IPS-NIHi7 (cell line): ENCODE data around the gene LRBA.
"Not testable (repeated sequence)": the region's sequence is repeated elsewhere in the genome, so short reads cannot be mapped to it uniquely, and the experiment has no call there.

Experiments used
- DNase-seq: peaks from one replicate; pipeline ENCODE4 v3.0.0; 2012; ENCODE audit warnings: mixed read lengths; ENCODE audit errors: extremely low spot score

The LRBA gene

DNA sequence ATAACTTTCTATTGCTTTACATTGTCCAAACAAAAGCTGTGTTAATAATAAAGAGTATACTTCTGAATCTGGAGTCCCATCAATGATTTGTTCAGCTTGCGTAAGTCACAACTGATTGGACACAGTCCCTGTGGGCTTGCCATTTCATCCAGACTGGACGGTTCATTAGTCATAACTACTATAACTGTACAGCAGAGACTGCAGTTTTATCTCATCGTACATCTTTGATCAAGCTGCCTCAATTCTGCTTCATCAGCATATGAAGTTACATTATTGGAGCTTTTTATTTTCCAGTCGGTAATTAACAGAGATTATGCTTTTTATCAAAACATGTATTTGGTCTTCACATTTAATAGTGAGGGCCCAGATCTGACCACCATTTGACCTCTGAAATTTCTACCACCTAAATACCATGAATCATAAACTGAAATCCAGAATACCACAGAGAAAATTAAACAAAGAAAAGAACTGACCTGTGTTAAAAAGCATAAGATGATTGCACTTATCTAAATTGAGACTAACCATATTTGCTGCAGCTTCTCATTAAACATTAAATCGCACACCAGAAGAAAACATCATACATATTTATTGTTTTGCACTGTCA, 445.6 kb downstream of the LRBA start:
- DNase-seq = no peak

DNA sequence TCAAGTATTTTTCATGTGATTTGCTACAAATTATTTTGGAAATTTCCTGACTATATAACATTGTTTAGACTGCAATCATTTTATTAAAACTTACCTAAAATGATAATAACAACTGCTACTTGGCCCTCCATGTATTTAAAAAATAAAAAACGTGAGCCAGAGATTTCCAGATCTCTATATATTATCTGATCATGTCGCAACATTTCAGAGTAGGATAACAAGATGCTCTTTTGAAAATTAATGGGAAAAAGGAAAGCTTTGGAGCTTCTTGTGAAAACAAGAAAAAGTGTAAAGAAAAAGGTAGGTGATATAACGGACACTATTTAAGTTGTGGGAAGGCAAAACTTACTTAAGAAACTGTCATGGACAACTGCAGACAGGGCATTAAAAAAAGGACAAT, 448.0 kb downstream of the LRBA start:
- DNase-seq = no peak

DNA sequence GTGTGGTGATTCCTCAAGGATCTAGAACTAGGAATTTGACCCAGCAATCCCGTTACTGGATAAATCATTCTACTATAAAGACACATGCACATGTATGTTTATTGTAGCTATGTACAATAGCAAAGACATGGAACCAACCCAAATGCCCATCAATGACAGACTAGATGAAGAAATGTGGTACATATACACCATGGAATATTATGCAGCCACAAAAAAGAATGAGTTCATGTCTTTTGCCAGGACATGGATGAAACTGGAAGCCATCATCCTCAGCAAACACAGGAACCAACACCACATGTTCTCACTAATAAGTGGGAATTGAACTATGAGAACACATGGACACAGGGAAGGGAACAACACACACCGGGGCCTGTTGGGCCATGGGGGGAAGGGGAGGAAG, 450.1 kb downstream of the LRBA start:
- not testable (repeated sequence) for DNase-seq

DNA sequence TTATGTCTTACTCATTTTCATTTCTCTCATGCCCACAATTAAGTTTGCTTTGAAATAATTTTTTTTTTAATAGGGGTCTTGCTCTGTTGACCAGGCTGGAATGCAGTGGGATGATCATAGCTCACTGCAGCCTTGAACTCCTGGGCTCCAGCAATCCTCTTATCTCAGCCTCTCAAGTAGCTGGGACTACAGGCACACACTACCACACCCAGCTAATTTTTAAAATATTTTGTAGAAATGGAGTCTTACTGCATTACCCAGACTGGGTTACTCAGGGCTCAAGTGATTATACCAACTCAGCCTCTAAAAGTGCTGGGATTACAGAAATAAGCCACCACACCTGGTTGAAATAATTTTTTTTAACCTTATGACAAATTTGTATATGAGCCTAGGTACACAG, 452.3 kb downstream of the LRBA start:
- no peak for DNase-seq

DNA sequence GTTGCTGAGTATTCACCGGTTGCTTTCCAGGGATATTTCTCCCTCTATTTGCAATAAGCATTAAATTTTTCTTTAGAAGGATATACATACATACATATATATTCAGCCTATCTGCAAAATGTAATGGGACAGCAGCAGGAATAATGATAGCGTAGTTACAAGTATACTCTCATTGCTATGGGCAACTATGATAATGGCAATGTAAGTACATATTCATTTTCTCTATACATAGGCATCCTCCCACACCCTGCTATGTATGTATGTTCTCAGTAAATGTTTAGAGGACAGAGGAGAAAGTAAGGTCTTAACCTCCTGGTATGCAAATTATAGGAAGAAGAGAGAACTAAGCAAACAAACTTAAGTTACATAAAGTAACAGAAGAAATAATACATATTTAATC, 452.8 kb downstream of the LRBA start:
- no peak for DNase-seq

DNA sequence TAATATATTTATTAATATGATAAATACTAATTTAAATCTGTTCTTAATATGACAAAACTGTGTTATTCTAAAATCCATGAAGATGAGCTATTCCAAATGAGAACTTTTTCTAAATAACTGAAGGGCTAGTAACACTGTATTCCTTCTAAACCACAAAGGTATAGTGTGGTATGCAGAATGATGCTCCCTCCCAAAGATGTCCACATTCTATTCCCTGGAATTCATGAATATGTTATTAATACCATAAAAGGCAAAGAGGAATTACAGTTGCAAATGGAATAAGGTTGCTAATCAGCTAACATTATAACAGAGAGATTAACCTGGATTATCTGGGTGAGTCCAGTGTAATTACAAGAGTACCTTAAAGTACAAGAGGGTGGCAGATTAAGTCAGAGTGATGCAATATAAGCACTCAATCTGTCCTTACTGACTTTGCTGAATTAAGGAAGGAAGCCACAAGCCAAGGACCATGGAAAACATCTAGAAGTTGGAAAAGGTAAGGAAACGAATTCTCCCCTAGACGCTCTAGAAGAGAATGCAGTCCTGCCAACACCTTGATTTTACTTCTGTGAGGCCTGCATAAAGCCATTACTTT, 453.8 kb downstream of the LRBA start:
- DNase-seq = no peak

DNA sequence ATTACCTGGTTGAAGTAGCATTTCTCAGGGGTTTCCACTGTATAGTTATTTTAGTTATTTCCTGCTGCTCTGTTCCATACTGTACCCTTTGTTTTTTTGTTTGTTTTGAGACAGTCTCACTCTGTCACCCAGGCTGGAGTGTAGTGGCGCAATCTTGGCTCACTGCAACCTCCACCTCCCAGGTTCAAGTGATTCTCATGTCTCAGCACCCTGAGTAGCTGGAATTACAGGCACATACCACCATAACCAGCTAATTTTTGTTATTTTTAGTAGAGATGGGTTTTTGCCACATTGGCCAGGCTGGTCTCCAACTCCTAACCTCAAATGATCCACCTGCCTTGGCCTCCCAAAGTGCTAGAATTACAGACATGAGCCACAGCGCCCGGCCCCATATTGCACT, 457.3 kb downstream of the LRBA start:
- DNase-seq = not testable (repeated sequence)

DNA sequence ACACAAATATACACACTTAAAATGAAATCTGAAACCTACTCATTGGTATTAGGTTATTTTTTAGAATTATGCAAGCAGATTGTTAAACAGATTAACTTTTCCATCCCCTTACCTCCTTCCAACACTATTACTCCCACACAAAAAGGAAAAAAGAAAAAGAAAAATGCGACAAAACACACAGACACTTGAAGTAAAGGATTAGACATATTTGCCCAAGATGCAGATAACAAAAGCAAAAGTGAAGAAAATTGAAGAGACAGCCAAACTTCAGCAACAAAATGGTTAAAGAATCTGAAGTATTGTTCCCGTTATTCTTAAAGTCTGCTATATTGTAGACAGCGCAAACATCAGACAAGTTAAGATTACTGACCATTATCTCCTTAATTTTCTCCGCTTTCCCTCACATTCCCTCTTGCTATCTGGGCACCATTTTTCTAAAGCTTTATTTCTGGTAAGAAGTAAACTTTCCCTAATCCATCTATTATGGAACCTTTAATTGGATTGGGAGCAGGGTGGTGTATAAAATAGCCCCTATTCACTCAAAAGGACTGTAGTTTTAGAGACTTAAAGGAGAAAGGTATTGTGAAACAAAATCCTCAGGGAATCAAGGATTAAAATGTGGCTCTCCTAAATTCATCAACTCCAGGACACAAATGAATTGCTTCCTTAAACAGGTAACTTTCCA, 467.8 kb downstream of the LRBA start:
- no peak for DNase-seq

DNA sequence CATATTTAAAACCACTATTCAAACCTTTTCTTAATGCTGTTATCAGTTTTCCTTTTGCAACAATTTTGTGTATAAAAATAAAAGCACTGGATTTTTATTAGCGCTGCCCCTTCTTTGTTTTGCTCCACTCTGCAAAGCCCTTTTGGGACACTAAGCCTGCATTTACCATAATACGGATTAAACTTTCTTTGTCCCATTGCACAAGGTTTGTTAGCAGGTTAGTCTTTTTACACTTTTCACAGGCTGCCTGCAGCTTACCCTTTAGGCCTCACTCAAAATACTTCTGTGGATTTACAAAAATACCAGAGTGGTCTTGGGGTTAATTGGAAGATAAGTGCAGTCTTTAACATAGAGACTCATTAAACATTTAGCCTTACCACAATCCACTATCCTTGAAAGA, 468.8 kb downstream of the LRBA start:
- no peak for DNase-seq

DNA sequence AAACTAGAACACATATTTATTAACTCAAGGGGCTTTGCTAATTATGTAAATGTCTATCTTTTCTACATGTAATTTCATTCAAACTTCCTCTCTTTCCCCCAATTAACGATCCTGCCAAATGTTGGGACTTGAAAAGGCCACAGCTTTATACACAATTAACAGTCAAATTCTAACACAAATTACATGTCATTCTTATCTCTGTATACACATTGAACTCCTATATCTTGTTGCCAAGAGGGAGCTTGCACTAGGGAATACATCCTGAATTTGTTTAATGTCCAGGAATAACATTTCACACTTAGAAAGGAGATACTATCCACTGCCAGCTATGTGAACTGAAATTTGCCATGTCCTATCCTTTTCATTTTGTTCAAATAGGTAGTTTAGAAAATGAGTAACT, 472.0 kb downstream of the LRBA start:
- DNase-seq = no peak

DNA sequence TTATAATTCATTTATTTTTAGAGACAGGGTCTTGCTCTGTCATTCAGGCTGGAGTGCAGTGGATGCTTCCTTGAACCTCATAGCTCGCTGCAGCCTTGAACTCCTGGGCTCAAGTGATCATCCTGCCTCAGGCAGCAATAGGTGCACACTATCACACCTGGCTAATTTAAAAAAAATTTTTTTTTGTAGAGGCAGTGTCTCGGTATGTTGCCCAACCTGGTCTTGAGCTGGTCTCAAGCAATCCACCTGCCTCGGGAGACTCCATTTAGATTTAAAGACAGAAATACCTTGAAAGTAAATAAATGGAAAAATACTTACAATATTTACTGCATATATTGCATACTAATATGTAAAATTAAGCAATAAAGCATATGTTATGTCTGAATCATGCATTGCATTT, 473.4 kb downstream of the LRBA start:
- no peak for DNase-seq

DNA sequence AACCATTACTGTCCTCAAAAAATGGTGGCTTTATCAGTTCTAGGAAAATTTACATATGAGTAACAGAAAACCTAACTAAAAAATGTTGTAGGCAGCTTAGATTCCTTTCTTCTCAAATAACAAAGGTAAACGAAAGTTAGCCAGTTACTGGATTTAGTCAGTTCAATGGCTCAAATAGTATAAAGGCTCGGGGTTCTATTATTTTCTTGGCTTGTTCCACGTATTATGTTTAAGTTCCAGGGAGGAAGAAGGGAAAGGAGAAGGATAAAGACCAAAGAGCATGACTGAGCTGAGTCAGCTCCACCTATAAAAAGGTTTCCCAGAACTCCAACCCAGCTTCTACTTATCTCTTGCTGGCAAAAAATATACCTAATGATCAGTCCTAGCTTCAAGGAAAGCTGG, 474.1 kb downstream of the LRBA start:
- no peak for DNase-seq

DNA sequence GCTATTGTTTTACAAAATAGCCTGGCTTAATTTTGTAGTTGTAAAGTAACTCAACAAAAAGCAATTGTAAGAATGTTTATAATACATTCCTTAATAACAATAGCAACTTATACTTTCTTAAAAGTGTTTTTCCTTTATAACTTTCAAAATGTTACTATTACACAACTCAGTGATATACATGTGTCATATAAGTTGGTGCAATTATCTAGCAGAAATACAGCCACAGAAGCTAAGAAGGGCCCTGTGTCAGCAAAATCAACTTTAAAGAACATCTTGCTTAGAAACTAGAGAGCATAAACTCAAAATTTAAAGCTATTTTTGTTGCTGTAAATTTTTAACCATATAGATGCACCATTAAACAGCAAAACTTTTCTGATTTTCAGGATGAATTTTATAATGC, 474.5 kb downstream of the LRBA start:
- DNase-seq = no peak

DNA sequence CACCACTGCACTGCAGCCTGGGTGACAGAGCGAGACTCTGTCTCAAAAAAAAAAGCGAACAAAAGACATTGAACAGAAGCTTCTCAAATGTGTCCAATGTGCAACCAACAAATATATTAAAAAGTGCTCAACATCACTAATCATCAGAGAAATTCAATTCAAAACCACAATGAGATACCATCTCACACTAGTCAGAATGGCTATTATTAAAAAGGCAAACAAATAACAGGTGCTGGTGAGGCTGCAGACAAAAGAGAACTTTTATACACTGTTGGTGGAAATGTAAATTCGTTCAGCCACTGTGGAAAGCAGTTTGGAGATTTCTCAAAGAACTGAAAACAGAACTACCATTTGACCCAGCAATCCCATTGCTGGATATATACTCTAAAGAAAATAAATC, 477.2 kb downstream of the LRBA start:
- not testable (repeated sequence) for DNase-seq

DNA sequence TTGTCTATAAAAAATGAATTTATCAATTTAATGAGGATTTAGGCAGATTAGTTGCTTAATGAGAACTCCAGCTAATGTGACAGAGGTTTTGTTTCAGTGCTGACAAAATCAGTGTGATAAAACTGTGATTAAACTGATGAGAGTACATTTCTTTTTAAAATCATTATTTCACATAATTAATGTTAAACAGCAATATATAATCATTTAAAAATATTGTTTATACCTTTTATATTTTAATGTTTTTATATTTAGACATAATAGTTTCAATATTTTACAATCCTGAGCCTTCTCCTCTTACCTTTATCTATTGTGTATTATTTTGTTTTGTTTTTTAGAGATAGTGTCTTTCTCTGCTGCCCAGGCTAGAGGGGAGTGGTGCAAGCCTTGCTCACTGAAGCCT, 480.3 kb downstream of the LRBA start:
- DNase-seq = no peak

DNA sequence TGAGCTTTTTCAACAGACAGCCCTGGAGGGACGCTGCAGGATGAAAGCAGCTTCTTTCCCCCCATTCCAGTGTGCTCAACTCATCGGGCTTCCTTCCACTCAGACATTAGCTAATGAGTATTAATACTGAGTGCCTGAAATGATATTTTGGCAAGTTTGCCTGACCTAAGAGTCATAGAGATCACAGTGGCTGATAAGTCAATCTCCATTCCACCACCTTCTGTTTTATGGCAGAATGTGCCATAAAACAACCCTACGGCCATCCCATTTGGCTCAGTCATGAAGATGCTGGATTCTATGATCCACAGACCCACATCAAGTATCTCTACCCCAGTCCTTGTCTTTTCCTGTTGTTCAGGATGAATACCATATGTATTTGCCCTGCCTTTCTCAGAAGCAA, 481.4 kb downstream of the LRBA start:
- DNase-seq = no peak

DNA sequence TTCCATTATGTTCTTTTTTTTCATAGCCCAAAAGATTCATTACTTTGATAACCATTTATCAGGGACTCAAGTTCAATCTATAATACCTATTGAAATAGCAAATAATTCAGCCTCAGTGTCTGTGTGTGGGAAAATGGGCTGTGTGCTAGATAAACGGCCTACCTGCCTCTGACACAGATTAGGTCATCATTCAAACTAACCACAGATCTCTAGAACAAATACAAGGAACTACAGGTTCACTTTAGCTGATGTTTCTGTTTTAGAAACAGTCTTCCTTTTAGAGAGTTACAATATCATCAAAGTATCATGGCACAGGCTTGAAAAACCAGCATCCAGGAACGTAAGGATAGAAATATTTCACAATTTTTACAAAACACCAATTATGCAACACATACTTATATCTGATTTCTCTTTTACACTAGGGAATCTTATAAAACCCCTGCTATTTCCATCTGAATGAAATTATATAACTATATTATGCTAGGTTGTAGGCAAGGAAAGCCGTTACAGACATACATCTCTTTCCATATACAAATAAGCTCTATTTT, 489.7 kb downstream of the LRBA start:
- DNase-seq = no peak

DNA sequence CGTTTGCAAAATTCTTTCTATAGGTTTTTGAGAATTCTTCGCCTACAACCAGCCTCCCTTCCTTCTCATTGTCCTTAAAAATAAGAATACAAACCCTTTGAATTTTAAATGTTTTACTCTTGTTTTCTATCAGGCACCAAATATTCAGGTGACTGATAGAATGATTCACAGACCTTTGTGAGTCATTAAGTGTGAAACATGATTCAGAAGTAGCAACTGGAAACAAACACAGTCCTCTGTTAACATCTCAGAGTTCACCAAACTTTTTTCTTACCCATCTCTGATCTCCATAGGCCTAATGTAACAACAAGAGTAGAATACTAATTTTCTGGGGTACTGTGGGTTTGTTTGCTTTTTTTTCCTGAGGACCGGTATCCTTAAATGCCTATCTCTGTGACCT, 496.5 kb downstream of the LRBA start:
- no peak for DNase-seq

DNA sequence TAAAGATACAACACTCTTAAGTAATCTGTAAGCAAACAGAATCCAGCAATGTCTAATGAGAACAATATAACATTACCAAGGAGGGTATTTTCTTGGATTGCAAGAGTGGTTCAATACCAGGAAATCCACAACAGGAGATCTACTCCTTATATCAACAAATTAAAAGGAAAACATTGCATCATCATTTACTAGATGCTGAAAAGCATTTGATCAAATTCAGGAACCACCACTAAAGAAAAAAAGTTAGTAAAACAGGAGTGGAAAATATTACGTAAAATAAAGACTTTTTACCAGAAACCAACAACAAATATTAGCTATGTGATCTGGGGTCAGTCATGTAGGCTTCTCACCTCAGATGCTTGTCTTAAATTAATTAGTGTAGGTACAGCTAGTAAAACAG, 499.9 kb downstream of the LRBA start:
- no peak for DNase-seq

DNA sequence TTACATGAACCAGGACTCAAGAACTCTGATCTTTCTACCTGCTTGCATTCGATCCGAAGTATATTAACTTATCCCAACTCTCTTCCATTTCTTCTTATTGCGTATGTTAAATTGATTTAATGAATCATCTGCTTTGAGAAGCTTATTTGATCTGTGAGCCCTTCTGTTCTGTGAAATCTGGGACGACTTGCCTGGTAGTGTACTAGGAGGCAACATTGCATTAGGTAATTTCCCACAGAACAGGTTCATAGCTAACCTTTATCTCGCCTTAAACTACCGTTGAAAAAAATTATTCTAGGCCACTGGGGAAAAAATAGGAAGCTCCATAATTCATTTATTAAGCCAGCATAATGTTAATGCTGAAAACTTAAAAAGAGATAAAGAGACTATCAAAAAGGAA, 500.4 kb downstream of the LRBA start:
- DNase-seq = no peak

DNA sequence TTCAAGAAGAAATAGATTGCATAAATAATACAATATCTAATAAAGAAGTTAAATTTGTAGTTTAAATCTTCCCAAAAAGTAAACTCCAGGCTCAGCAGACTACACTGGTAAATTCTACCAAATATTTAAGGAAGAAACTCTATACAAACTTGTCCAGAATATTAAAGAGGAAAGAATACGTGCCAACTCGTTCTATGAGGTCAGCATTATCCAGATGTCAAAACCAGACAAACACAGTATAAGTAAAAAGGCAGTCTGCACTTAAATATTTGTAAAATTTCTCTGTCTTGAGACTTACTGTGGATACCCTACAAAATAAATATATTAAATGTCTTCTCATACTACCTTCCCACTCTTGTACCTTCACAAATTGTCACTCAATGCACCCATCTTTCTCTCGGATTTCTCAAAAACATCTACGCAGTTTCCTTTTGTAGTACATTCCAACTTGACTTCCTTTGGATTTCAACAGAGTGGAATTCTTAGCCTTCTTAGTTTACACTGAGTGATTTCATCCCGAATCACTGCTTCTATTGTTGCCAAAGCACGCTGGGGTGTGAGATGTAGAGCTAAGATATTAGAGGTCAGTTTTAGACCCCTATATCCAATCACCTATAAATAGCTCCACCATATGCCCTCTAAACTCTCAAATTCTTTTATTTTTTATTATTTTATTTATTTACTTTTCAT, 504.8 kb downstream of the LRBA start:
- no peak for DNase-seq

DNA sequence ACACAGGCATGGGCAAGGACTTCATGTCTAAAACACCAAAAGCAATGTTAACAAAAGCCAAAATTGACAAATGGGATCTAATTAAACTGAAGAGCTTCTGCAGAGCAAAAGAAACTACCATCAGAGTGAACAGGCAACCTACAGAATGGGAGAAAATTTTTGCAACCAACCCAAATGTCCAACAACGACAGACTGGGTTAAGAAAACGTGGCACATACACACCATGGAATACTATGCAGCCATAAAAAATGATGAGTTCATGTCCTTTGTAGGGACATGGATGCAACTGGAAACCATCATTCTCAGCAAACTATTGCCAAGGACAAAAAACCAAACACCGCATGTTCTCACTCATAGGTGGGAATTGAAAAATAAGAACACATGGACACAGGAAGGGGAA, 507.4 kb downstream of the LRBA start:
- DNase-seq = not testable (repeated sequence)

DNA sequence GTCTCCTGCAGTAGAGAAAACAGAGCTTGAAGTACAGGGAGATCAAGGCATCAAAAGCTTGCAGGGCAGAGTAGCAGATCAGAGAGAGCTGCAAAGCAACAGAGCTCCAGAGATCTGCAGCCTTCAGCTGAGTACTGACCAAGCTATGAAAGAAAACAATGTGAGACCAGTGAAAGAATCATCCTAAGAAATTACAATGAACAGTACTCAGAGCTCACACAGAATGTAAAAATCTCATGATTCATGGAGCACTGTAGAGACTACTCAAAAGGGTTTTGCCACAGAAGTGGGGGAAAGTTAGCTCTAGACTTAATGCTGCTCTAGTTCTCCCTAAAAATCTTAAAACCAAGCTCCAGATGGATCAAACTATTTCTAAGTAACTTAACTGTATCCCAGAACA, 513.1 kb downstream of the LRBA start:
- DNase-seq = no peak
